Tibial nerve (tissue), 4 donors: ENCODE data around the gene CLMP. TPM values are rescaled to one million over a fixed set of nuclear protein-coding genes. Genes with fewer than 3 reads are reported as not detected.
A peak's percentile ranks its signal among the peaks of the same experiment; 100 is the strongest.

Experiments
- DNase-seq, 2 donors: peaks; one replicate each; pipeline ENCODE4 v3.0.0-alpha.2; 2019; ENCODE audit warnings: low spot score in 2 of 2
- H3K27ac ChIP-seq, 4 donors: fragments of 200-600 bp; sonication (generic) in 3 of 4; one replicate each; pipeline ENCODE4 v1.5.1; 2017 to 2019; ENCODE audit warnings: mild to moderate bottlenecking in 1 of 4
- H3K27me3 ChIP-seq, 2 donors: fragments of 200-600 bp; sonication (generic) in 1 of 2; one replicate each; pipeline versions ENCODE4 v1.5.1 to v1.6.0; 2017 to 2019
- H3K36me3 ChIP-seq, 3 donors: fragments of 200-600 bp; sonication (generic); one replicate each; pipeline ENCODE4 v1.5.1; 2018 to 2019
- H3K4me1 ChIP-seq, 4 donors: fragments of 200-600 bp; sonication (generic) in 3 of 4; one replicate each; pipeline ENCODE4 v1.5.1; 2017 to 2019
- H3K4me3 ChIP-seq, 4 donors: fragments of 200-600 bp; sonication (generic) in 3 of 4; one replicate each; pipeline ENCODE4 v1.5.1; 2017 to 2019; ENCODE audit warnings: mild to moderate bottlenecking in 1 of 4, moderate library complexity in 1 of 4
- H3K9me3 ChIP-seq, 4 donors: fragments of 200-600 bp; sonication (generic) in 3 of 4; one replicate each; pipeline ENCODE4 v1.5.1; 2017 to 2019
- CTCF ChIP-seq, 5 experiments: fragments of 200-600 bp in 3 of 5; fragments of 450-650 bp in 2 of 5; sonication (generic) in 3 of 5; IDR thresholded peaks; one replicate each; pipeline ENCODE4 v1.5.1; 2016 to 2019; ENCODE audit warnings: antibody characterized with exemption in 5 of 5, mild to moderate bottlenecking in 3 of 5, moderate library complexity in 2 of 5
- EP300 ChIP-seq, 2 donors: sonication (generic); formaldehyde crosslinking; IDR thresholded peaks; one replicate each; pipeline ENCODE4 v1.6.1; 2017; ENCODE audit warnings: antibody characterized with exemption in 2 of 2, mild to moderate bottlenecking in 1 of 2
- POLR2A ChIP-seq, 2 donors: fragments of 450-650 bp; IDR thresholded peaks; one replicate each; pipeline ENCODE4 v1.6.1; 2017; ENCODE audit warnings: antibody characterized with exemption in 2 of 2, mild to moderate bottlenecking in 2 of 2, moderate library complexity in 2 of 2
- WGBS, 2 donors: methylation state at CpG; one replicate each; pipeline ENCODE4 v1.1.5; 2018; 5-methylcytosine and 5-hydroxymethylcytosine counted together
- total RNA-seq, 4 donors: library from RNA; depleted of rRNA; stranded (reverse); fragments of >200 nt; gene quantifications; one replicate each; pipeline ENCODE4 v1.1.0, GENCODE V29; 2016

CLMP gene
- total RNA-seq, 4 donors from 2014 or later, result 82.5 to 98.6 (median 89.7) TPM

- H3K4me1 ChIP-seq, result peaks cover 0 to 25% (median 0%) of the 10 kb centered on the region in 4 donors
- no peaks in the 10 kb centered on the region for H3K36me3 ChIP-seq
- no peak for DNase-seq
- no peak overlapping the region for H3K4me3 ChIP-seq
- H3K9me3 ChIP-seq, result no peaks in the 10 kb centered on the region
- no peaks in the 10 kb centered on the region for H3K27me3 ChIP-seq
- WGBS, 2 donors, result 94 to 99% methylated on average over 3 of the region's 3 CpGs
- TF ChIP-seq POLR2A (IDR thresholded peaks at IDR 0.05), result no peak
- no peak for TF ChIP-seq CTCF (IDR thresholded peaks at IDR 0.05)
- no peak for TF ChIP-seq EP300 (IDR thresholded peaks at IDR 0.05)
- peak overlapping the region in 2 of 4 donors; percentile 37 to 72 for H3K27ac ChIP-seq
Observed at GRCh38 chr11:123173856-123174186, 21.2 kb downstream of the CLMP start.

- peaks cover 0 to 28% (median 0%) of the 10 kb centered on the region in 4 donors for H3K4me1 ChIP-seq
- no peak for DNase-seq
- no peaks in the 10 kb centered on the region for H3K27me3 ChIP-seq
- H3K36me3 ChIP-seq, result no peaks in the 10 kb centered on the region
- H3K4me3 ChIP-seq, result no peak overlapping the region
- H3K9me3 ChIP-seq, result no peaks in the 10 kb centered on the region
- WGBS, 2 donors, result 58 to 66% methylated on average over 4 of the region's 4 CpGs
- H3K27ac ChIP-seq, result no peak overlapping the region
- TF ChIP-seq EP300 (IDR thresholded peaks at IDR 0.05) (no peak), POLR2A (IDR thresholded peaks at IDR 0.05) (no peak), CTCF (IDR thresholded peaks at IDR 0.05) (no peak)
Observed at GRCh38 chr11:123173040-123173855, 21.8 kb downstream of the CLMP start.

- Histone ChIP-seq H3K9me3 (no peaks in the 10 kb centered on the region), H3K36me3 (no peaks in the 10 kb centered on the region), H3K27me3 (no peaks in the 10 kb centered on the region), H3K4me3 (no peak overlapping the region), H3K27ac (no peak overlapping the region), H3K4me1 (peaks cover 0 to 37% (median 0%) of the 10 kb centered on the region in 4 donors)
- DNase-seq, result no peak
- WGBS, 2 donors, result 85 to 92% methylated on average over 3 of the region's 3 CpGs
- TF ChIP-seq EP300 (IDR thresholded peaks at IDR 0.05) (no peak), POLR2A (IDR thresholded peaks at IDR 0.05) (no peak), CTCF (IDR thresholded peaks at IDR 0.05) (no peak)
Observed at GRCh38 chr11:123170929-123171328, 24.1 kb downstream of the CLMP start.

GRCh38 chr11:123169821-123170220, 25.2 kb downstream of the CLMP start:
- Histone ChIP-seq H3K4me1 (peaks cover 0 to 31% (median 0%) of the 10 kb centered on the region in 4 donors), H3K27me3 (no peaks in the 10 kb centered on the region), H3K27ac (no peak overlapping the region), H3K9me3 (no peaks in the 10 kb centered on the region), H3K4me3 (no peak overlapping the region), H3K36me3 (no peaks in the 10 kb centered on the region)
- no peak for DNase-seq
- 95 to 96% methylated on average over 3 of the region's 3 CpGs for WGBS, 2 donors
- TF ChIP-seq POLR2A (IDR thresholded peaks at IDR 0.05) (no peak), EP300 (IDR thresholded peaks at IDR 0.05) (no peak), CTCF (IDR thresholded peaks at IDR 0.05) (no peak)

- WGBS, 2 donors, result 64 to 78% methylated on average over 3 of the region's 3 CpGs
- Histone ChIP-seq H3K27ac (no peak overlapping the region), H3K4me3 (no peak overlapping the region), H3K9me3 (no peaks in the 10 kb centered on the region), H3K36me3 (no peaks in the 10 kb centered on the region), H3K27me3 (no peaks in the 10 kb centered on the region), H3K4me1 (peaks cover 0 to 23% (median 0%) of the 10 kb centered on the region in 4 donors)
- TF ChIP-seq CTCF (IDR thresholded peaks at IDR 0.05) (no peak), EP300 (IDR thresholded peaks at IDR 0.05) (no peak), POLR2A (IDR thresholded peaks at IDR 0.05) (no peak)
- DNase-seq, result no peak
Observed at GRCh38 chr11:123168955-123169484, 26.0 kb downstream of the CLMP start.
